SK-N-SH treated with all-trans-retinoic acid at 6 μM for 48 hours (cell line): ENCODE data around the gene LCTL.

Experiments
- ATAC-seq: fragments of 200-7000 bp; cut with Tn5 transposase; 3 replicates; pipeline ENCODE4 v1.9.1; 2020; ENCODE audit warnings: mild to moderate bottlenecking, moderate library complexity
- ARNTL ChIP-seq: fragments of 450-650 bp; formaldehyde crosslinking; IDR thresholded peaks from 2 replicates; pipeline ENCODE4 v1.5.0; 2020; ENCODE audit warnings: low read depth, mild to moderate bottlenecking, moderate library complexity, borderline replicate concordance
- CREB5 ChIP-seq: fragments of 250-450 bp; sonication (Bioruptor Pico); IDR thresholded peaks from 2 replicates; pipeline ENCODE4 v1.5.1; 2020; ENCODE audit warnings: low read depth, mild to moderate bottlenecking, moderate library complexity
- CSDC2 ChIP-seq: fragments of 250-450 bp; sonication (Bioruptor Pico); IDR thresholded peaks from 2 replicates; pipeline ENCODE4 v1.5.0; 2020; ENCODE audit warnings: mild to moderate bottlenecking, moderate library complexity
- CSRNP3 ChIP-seq: fragments of 250-450 bp; sonication (Bioruptor Pico); IDR thresholded peaks from 2 replicates; pipeline ENCODE4 v1.5.1; 2021; ENCODE audit warnings: mild to moderate bottlenecking, moderate library complexity
- GLIS3 ChIP-seq: fragments of 250-450 bp; sonication (Bioruptor Pico); IDR thresholded peaks from 2 replicates; pipeline ENCODE4 v1.5.0; 2020; ENCODE audit warnings: mild to moderate bottlenecking, moderate library complexity
- ISL1 ChIP-seq: fragments of 250-450 bp; sonication (Bioruptor Pico); IDR thresholded peaks from 2 replicates; pipeline ENCODE4 v2.1.2; 2022; ENCODE audit warnings: mild to moderate bottlenecking, moderate library complexity
- OSR1 ChIP-seq: fragments of 250-450 bp; sonication (Bioruptor Pico); IDR thresholded peaks from 2 replicates; pipeline ENCODE4 v1.8.0; 2022; ENCODE audit warnings: moderate library complexity, mild to moderate bottlenecking, inconsistent platforms
- PATZ1 ChIP-seq: fragments of 250-450 bp; sonication (Bioruptor Pico); IDR thresholded peaks from 2 replicates; pipeline ENCODE4 v1.8.0; 2020; ENCODE audit warnings: mild to moderate bottlenecking, moderate library complexity, borderline replicate concordance
- POU6F1 ChIP-seq: fragments of 250-450 bp; sonication (Bioruptor Pico); IDR thresholded peaks from 2 replicates; pipeline ENCODE4 v1.8.0; 2021; ENCODE audit warnings: low read depth, mild to moderate bottlenecking, moderate library complexity, borderline replicate concordance
- PPARA ChIP-seq: fragments of 250-450 bp; sonication (Bioruptor Pico); IDR thresholded peaks from 2 replicates; pipeline ENCODE4 v1.5.0; 2020; ENCODE audit warnings: mild to moderate bottlenecking, borderline replicate concordance
- SNAI2 ChIP-seq: fragments of 250-450 bp; sonication (Bioruptor Pico); IDR thresholded peaks from 2 replicates; pipeline ENCODE4 v1.5.0; 2020; ENCODE audit warnings: mild to moderate bottlenecking, moderate library complexity
- TCF4 ChIP-seq: fragments of 250-450 bp; sonication (Bioruptor Pico); IDR thresholded peaks from 2 replicates; pipeline ENCODE4 v1.8.0; 2021; ENCODE audit warnings: mild to moderate bottlenecking, moderate library complexity, borderline replicate concordance
- TOX ChIP-seq: fragments of 250-450 bp; sonication (Bioruptor Pico); IDR thresholded peaks from 2 replicates; pipeline ENCODE4 v1.8.0; 2021; ENCODE audit warnings: mild to moderate bottlenecking, moderate library complexity, borderline replicate concordance
- ZC3H10 ChIP-seq: fragments of 250-450 bp; sonication (Bioruptor Pico); IDR thresholded peaks from 2 replicates; pipeline ENCODE4 v1.5.1; 2021; ENCODE audit warnings: mild to moderate bottlenecking, moderate library complexity
- ZFP3 ChIP-seq: fragments of 250-450 bp; sonication (Bioruptor Pico); IDR thresholded peaks from 2 replicates; pipeline ENCODE4 v1.5.0; 2020; ENCODE audit warnings: mild to moderate bottlenecking, moderate library complexity
- ZFP30 ChIP-seq: fragments of 450-650 bp; formaldehyde crosslinking; IDR thresholded peaks from 2 replicates; pipeline ENCODE4 v1.5.0; 2022; ENCODE audit warnings: mild to moderate bottlenecking, moderate library complexity
- ZNF565 ChIP-seq: fragments of 450-650 bp; formaldehyde crosslinking; conservative IDR thresholded peaks from 2 replicates; pipeline ENCODE4 v1.5.0; 2020; ENCODE audit warnings: low read depth, mild to moderate bottlenecking, moderate library complexity
- ZNF70 ChIP-seq: fragments of 450-650 bp; formaldehyde crosslinking; IDR thresholded peaks from 2 replicates; pipeline ENCODE4 v1.5.0; 2020; ENCODE audit warnings: mild to moderate bottlenecking, moderate library complexity
- ZNF8 ChIP-seq: fragments of 450-650 bp; formaldehyde crosslinking; IDR thresholded peaks from 2 replicates; pipeline ENCODE4 v1.5.0; 2020; ENCODE audit warnings: mild to moderate bottlenecking, moderate library complexity

Gene LCTL

GRCh38 chr15:66505430-66505811 is 60.4 kb downstream of the LCTL start:
- peak; percentile 53; the same call in 2 of the 3 replicates for ATAC-seq
- no peak for TF ChIP-seq ZFP3 (CRISPR knock-in tag)
- TF ChIP-seq CREB5 (CRISPR knock-in tag) = no peak
- TF ChIP-seq TOX = no peak
- TF ChIP-seq GLIS3 (CRISPR knock-in tag) = no peak
- no peak for TF ChIP-seq SNAI2 (CRISPR knock-in tag)
- no peak for TF ChIP-seq PATZ1 (CRISPR knock-in tag)
- no peak for TF ChIP-seq OSR1 (CRISPR knock-in tag)
- TF ChIP-seq ZNF70 = no peak
- TF ChIP-seq CSDC2 (CRISPR knock-in tag) = no peak
- TF ChIP-seq CSRNP3 (CRISPR knock-in tag) = no peak
- no peak for TF ChIP-seq TCF4 (CRISPR knock-in tag)
- TF ChIP-seq ISL1 = no peak
- TF ChIP-seq ZNF565 (CRISPR knock-in tag) = no peak

GRCh38 chr15:66504563-66505429 is 61.0 kb downstream of the LCTL start, which contains the start of the genes RPL4 and ZWILCH:
RPL4 (minus strand) TSS chr15:66504855; CDS start chr15:66504790, 65 bp downstream.
ZWILCH (plus strand) TSS chr15:66505326; CDS start chr15:66505339, 13 bp downstream.
- peak; percentile 26; the same call in 1 of the 2 replicates for TF ChIP-seq ZNF70
- TF ChIP-seq ZC3H10 = no peak
- no peak; the same call in 1 of the 2 replicates for TF ChIP-seq PATZ1 (CRISPR knock-in tag)
- TF ChIP-seq POU6F1 = peak; percentile 55; the same call in 1 of the 2 replicates
- TF ChIP-seq ZFP30 (CRISPR knock-in tag) = no peak
- TF ChIP-seq GLIS3 (CRISPR knock-in tag) = no peak
- no peak for TF ChIP-seq CREB5 (CRISPR knock-in tag)
- no peak for TF ChIP-seq PPARA (CRISPR knock-in tag)
- 0 out of 2 replicates have a peak, but pooled peaks have one; percentile 32 for TF ChIP-seq CSRNP3 (CRISPR knock-in tag)
- TF ChIP-seq ZNF8 (CRISPR knock-in tag) = no peak
- TF ChIP-seq TCF4 (CRISPR knock-in tag) = no peak
- peak; percentile 50; the same call in 1 of the 2 replicates for TF ChIP-seq TOX
- no peak for TF ChIP-seq ARNTL (CRISPR knock-in tag)
- TF ChIP-seq CSDC2 (CRISPR knock-in tag) = no peak
- no peak for TF ChIP-seq SNAI2 (CRISPR knock-in tag)
- no peak for TF ChIP-seq ZNF565 (CRISPR knock-in tag)
- ATAC-seq = peak; percentile 90
